HL-60 (cell line): ENCODE measurements around the gene MICA.
"Not testable (repeated sequence)": the region's sequence is repeated elsewhere in the genome, so short reads cannot be mapped to it uniquely, and the experiment has no call there.

Experiments used
- DNase-seq, 2 experiments: peaks; one replicate each; pipeline ENCODE4 v3.0.0-alpha.2; 2010 to 2020; ENCODE audit warnings: low read depth in 1 of 2, low spot score in 1 of 2
- H3K27ac ChIP-seq: fragments of 250-450 bp; sonication (Bioruptor Pico); replicated peaks from 2 replicates; pipeline ENCODE4 v1.5.1; 2020; ENCODE audit warnings: mild to moderate bottlenecking, moderate library complexity
- H3K27me3 ChIP-seq: fragments of 250-450 bp; sonication (Bioruptor Pico); 2 replicates; pipeline ENCODE4 v1.5.1; 2021; ENCODE audit warnings: mild to moderate bottlenecking, moderate library complexity; ENCODE audit not compliant: insufficient read depth, poor library complexity, severe bottlenecking
- H3K4me3 ChIP-seq: replicated peaks from 2 replicates; pipeline ENCODE4 v1.5.1; 2011; ENCODE audit warnings: mild to moderate bottlenecking, control low read depth, low read length; ENCODE audit not compliant: insufficient read depth
- GABPA ChIP-seq: IDR thresholded peaks from 2 replicates; pipeline ENCODE4 v1.6.1; 2012; ENCODE audit warnings: low read depth
- POLR2AphosphoS5 ChIP-seq: IDR thresholded peaks from 2 replicates; pipeline ENCODE4 v1.6.1; 2012; ENCODE audit warnings: low read depth
- SPI1 ChIP-seq: IDR thresholded peaks from 2 replicates; pipeline ENCODE4 v1.6.1; 2012; ENCODE audit warnings: low read depth, mild to moderate bottlenecking, borderline replicate concordance
- TF ChIP-seq, protein P1 (sequence below): IDR thresholded peaks from one replicate; pipeline ENCODE4 v1.5.1; 2011; ENCODE audit warnings: low read length, control low read depth, inconsistent platforms; ENCODE audit not compliant: insufficient read depth
- TF ChIP-seq, protein P2 (sequence below): IDR thresholded peaks from 2 replicates; pipeline ENCODE4 v1.6.1; 2012; ENCODE audit warnings: low read depth; ENCODE audit not compliant: insufficient replicate concordance

MICA gene

DNA sequence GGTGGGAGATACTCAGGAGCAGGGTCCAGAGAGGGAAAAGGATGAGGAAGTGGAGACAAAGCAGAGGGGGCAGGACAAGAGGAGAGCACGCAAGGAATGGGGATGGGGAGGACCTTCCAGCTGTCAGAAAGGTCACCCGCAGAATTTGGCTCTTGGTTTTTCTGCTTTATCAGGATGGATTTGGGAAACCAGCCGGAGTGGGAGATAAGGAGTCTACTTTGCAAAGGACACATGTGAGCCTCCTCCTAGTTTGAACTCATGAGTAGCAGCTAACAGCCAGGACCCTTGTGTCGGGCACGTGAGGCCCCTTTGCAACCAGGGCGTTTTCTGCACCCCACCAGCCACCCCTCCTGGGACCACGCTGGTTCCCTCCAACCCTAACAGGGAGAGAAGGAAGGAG lies 7.6 kb upstream of the MICA start:
- no peak for DNase-seq
- H3K27ac ChIP-seq: no peak overlapping the region
- no peaks in the 10 kb centered on the region for H3K27me3 ChIP-seq
- no peak overlapping the region for H3K4me3 ChIP-seq
- TF ChIP-seq GABPA (no peak), POLR2AphosphoS5 (no peak)
- TF ChIP-seq, protein P1, sequence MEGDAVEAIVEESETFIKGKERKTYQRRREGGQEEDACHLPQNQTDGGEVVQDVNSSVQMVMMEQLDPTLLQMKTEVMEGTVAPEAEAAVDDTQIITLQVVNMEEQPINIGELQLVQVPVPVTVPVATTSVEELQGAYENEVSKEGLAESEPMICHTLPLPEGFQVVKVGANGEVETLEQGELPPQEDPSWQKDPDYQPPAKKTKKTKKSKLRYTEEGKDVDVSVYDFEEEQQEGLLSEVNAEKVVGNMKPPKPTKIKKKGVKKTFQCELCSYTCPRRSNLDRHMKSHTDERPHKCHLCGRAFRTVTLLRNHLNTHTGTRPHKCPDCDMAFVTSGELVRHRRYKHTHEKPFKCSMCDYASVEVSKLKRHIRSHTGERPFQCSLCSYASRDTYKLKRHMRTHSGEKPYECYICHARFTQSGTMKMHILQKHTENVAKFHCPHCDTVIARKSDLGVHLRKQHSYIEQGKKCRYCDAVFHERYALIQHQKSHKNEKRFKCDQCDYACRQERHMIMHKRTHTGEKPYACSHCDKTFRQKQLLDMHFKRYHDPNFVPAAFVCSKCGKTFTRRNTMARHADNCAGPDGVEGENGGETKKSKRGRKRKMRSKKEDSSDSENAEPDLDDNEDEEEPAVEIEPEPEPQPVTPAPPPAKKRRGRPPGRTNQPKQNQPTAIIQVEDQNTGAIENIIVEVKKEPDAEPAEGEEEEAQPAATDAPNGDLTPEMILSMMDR: no peak

DNA sequence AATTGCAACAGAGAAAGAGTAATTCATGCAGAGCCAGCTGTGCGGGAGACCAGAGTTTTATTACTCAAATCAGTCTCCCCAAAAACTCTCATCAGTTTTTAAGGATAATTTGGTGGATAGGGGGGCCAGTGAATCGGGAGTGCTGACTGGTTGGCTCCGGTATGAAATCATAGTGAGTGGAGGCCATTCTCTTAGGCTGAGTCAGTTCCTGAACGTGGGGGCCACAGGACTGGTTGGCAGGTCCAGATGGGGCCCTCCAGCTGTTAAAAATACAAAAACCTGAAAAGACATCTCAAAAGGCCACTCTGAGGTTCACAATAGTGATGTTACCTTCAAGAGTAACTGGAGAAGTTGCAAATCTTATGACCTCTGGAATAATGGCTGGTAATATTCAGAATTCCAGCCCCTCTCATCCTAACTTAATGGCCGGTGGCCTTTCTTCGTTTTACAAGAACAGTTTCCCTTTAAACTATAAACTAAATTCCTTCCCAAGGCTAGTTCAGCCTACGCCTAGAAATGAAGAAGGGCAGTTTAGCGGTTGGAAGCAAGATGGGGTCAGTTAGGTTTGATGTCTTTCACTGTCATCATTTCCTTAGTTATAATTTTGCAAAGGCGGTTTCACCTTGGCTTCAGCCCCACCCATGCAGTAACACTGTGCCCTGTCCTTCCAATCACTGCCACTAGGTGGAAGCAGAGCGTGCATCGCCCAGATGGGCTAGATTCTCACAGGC lies 6.8 kb upstream of the MICA start:
- no peaks in the 10 kb centered on the region for H3K27me3 ChIP-seq
- H3K4me3 ChIP-seq: no peak overlapping the region
- DNase-seq: peak; percentile 56 to 77
- no peak overlapping the region for H3K27ac ChIP-seq
- TF ChIP-seq SPI1: no peak
- TF ChIP-seq, protein P1: peak; percentile 9

DNA sequence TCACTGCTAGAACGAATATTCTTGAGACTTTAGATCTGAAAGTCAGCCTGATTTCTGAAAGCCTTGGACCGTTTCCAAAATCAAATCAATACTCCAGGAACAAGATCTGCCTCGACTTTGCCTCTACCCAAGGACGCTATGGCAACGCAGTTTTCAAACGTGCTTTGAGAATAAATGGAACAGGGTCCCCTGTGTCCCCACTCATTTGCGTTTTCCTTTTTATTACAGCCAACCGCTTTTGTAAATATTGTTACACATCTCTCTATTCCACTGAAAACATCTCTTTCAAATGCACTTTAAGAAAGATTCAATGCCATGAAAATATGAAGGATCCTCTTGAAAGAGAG lies 6.3 kb upstream of the MICA start:
- not testable (repeated sequence) for H3K27me3 ChIP-seq, H3K4me3 ChIP-seq, DNase-seq, H3K27ac ChIP-seq

DNA sequence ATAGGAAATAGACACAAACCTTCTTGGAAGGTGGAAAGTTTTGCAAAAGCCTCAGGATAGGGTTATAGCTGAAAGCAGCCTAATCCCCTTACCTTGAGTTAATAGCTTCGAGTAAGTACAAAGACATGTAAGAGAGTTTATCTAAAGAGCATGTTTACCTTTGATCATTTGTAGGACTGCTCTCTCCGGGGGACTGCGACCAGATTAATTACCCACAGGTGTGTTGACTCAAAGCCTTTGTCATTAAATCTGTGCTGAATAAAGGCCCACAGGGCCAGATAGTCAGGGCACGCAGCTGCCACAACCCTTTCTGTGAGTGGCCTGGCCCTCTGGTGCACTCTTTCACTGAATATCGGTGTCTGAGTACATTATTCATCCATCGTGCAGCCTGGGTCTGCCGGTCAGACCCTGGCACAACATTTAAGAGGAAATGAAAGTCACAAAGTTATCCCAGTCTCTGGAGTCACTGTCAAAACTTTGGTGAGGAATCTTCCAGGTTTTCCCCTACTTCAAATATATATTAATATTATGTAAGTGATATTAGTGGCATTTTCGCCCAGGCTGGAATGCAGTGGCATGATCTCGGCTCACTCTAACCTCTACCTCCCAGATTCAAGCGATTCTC lies 5.4 kb upstream of the MICA start:
- Histone ChIP-seq H3K27ac (no peak overlapping the region), H3K4me3 (no peak overlapping the region), H3K27me3 (no peaks in the 10 kb centered on the region)
- TF ChIP-seq POLR2AphosphoS5: no peak
- TF ChIP-seq, protein P1: no peak
- no peak for TF ChIP-seq GABPA
- no peak for TF ChIP-seq SPI1
- TF ChIP-seq, protein P2, sequence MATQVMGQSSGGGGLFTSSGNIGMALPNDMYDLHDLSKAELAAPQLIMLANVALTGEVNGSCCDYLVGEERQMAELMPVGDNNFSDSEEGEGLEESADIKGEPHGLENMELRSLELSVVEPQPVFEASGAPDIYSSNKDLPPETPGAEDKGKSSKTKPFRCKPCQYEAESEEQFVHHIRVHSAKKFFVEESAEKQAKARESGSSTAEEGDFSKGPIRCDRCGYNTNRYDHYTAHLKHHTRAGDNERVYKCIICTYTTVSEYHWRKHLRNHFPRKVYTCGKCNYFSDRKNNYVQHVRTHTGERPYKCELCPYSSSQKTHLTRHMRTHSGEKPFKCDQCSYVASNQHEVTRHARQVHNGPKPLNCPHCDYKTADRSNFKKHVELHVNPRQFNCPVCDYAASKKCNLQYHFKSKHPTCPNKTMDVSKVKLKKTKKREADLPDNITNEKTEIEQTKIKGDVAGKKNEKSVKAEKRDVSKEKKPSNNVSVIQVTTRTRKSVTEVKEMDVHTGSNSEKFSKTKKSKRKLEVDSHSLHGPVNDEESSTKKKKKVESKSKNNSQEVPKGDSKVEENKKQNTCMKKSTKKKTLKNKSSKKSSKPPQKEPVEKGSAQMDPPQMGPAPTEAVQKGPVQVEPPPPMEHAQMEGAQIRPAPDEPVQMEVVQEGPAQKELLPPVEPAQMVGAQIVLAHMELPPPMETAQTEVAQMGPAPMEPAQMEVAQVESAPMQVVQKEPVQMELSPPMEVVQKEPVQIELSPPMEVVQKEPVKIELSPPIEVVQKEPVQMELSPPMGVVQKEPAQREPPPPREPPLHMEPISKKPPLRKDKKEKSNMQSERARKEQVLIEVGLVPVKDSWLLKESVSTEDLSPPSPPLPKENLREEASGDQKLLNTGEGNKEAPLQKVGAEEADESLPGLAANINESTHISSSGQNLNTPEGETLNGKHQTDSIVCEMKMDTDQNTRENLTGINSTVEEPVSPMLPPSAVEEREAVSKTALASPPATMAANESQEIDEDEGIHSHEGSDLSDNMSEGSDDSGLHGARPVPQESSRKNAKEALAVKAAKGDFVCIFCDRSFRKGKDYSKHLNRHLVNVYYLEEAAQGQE: no peak
- DNase-seq: no peak

DNA sequence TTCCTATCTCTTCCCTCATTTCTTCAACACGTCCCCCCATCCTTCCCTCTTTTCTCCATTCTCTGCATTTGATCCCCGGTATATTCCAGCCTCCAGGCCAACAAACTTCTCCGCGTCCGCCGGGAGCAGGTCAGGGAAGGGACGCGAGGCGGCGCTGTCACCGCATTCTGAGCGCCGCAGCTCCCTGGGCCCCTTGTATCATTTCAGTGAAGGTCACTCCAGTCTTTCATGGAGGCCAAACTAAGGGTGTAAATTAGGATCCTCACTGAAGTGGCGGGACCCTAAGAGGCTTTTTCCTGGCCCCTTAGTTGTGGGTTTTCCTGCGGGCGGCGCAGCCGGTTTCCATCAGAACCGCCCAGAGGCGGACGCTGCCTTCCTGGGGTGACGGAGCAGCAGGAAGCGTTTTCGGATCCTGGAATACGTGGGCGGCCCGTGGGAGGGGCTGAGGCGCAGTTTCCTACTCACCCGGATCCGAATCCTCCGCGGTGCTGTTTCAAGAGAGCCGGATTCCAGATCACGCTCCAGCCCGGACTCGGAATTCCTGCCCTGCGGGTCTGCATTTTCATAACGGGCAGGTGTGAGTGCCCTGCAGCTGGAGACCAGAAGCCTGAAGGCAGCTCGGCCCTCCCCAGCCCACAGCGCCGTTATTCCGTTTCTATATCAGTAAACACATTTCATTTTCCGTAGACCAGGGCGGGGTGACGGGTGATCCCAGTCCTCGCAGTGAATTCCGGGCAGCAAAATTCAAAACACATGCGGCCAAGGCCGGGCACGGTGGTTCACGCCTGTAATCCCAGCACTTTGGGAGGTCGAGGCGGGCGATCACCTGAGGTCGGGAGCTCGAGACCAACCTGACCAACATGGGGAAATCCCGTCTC lies 3.6 kb upstream of the MICA start:
- peak overlapping the region; percentile 73 for H3K4me3 ChIP-seq
- TF ChIP-seq POLR2AphosphoS5 (no peak), GABPA (no peak), SPI1 (no peak)
- TF ChIP-seq, protein P1: peak; percentile 74
- TF ChIP-seq, protein P2: no peak
- H3K27ac ChIP-seq: peak overlapping the region; percentile 85
- no peaks in the 10 kb centered on the region for H3K27me3 ChIP-seq
- DNase-seq: peak; percentile 77 to 91
